A673 (cell line): Measurements from ENCODE around the gene PAPSS2. TPM values are rescaled to one million over a fixed set of nuclear protein-coding genes. Genes with fewer than 3 reads are reported as not detected.

ENCODE experiments used
- BruUV-seq: library from RNA; stranded (reverse); fragments of 400-500 nt; replicated peaks from 2 replicates; lab custom pipeline; 2021; lab: Mats Ljungman, UMichigan
- CTCF ChIA-PET: fragments of 300-600 bp; sonication (Branson Sonifier 250); formaldehyde crosslinking; loops from one replicate; lab custom pipeline; 2022; ENCODE audit warnings: antibody characterized with exemption; lab: Charles Lee
- POLR2A ChIA-PET: fragments of 300-600 bp; sonication (Branson Sonifier 250); formaldehyde crosslinking; loops from one replicate; lab custom pipeline; 2022; ENCODE audit warnings: antibody characterized with exemption; ENCODE audit not compliant: low non-redundant PET; lab: Charles Lee
- DNase-seq: peaks from one replicate; pipeline ENCODE4 v3.0.0-alpha.2; 2015; ENCODE audit warnings: low spot score
- H3K27ac ChIP-seq: fragments of 200-600 bp; sonication (generic); 2 replicates; pipeline ENCODE4 v1.5.1; 2016; ENCODE audit warnings: mixed run types, low read depth, mild to moderate bottlenecking, mixed read lengths, antibody characterized with exemption, low read length; ENCODE audit not compliant: poor library complexity, severe bottlenecking
- H3K27me3 ChIP-seq: fragments of 200-600 bp; sonication (generic); replicated peaks from 2 replicates; pipeline ENCODE4 v1.6.1; 2017; ENCODE audit warnings: mixed run types, low read depth, mild to moderate bottlenecking, mixed read lengths, antibody characterized with exemption, low read length; ENCODE audit not compliant: insufficient read depth, poor library complexity
- H3K36me3 ChIP-seq: fragments of 200-600 bp; sonication (generic); 2 replicates; pipeline ENCODE4 v1.6.1; 2016; ENCODE audit warnings: mixed run types, mild to moderate bottlenecking, mixed read lengths, antibody characterized with exemption, low read length; ENCODE audit not compliant: insufficient read depth, poor library complexity, severe bottlenecking
- H3K4me1 ChIP-seq: fragments of 200-600 bp; sonication (generic); 2 replicates; pipeline ENCODE4 v1.6.1; 2017; ENCODE audit warnings: mixed run types, mild to moderate bottlenecking, mixed read lengths, antibody characterized with exemption, low read length; ENCODE audit not compliant: insufficient read depth, poor library complexity, severe bottlenecking
- H3K4me3 ChIP-seq: fragments of 200-600 bp; sonication (generic); 2 replicates; pipeline ENCODE4 v1.5.1; 2016; ENCODE audit warnings: low read depth, mixed run types, mild to moderate bottlenecking, mixed read lengths, low read length; ENCODE audit not compliant: poor library complexity, severe bottlenecking
- H3K9me3 ChIP-seq: fragments of 200-600 bp; sonication (generic); 2 replicates; pipeline ENCODE4 v1.6.1; 2016; ENCODE audit warnings: mixed run types, low read depth, mild to moderate bottlenecking, mixed read lengths, antibody characterized with exemption, low read length; ENCODE audit not compliant: poor library complexity, severe bottlenecking
- EZH2 ChIP-seq: fragments of 200-600 bp; sonication (generic); IDR thresholded peaks from 2 replicates; pipeline ENCODE4 v1.6.1; 2017; ENCODE audit warnings: borderline replicate concordance, low read depth, mild to moderate bottlenecking, mixed read lengths, antibody characterized with exemption, low read length; ENCODE audit not compliant: poor library complexity, severe bottlenecking
- intact Hi-C: fragments of 100-400 bp; cut with micrococcal nuclease; formaldehyde crosslinking; loops from one replicate; pipeline ENCODE4 v1.10.0; 2022; ENCODE audit not compliant: unreplicated experiment
- total RNA-seq: library from RNA; stranded (reverse); gene quantifications from 2 replicates; pipeline ENCODE4 v1.2.3, GENCODE V29; 2021
- TF ChIP-seq, protein P1 (sequence below): fragments of 300-800, 200-600 bp; sonication (generic); conservative IDR thresholded peaks from 2 replicates; pipeline ENCODE4 v1.5.1; 2017; ENCODE audit warnings: low read depth, mild to moderate bottlenecking, antibody characterized with exemption, low read length, moderate library complexity, mixed read lengths

PAPSS2 gene
- total RNA-seq, 1 experiment from 2014 or later = 14.0 TPM

- H3K4me3 ChIP-seq = no peak overlapping the region
- intact Hi-C loops = loop anchor here (2.0 kb wide), 2 partner anchors 115 to 237 kb away; no protein-coding TSS in a partner anchor
- H3K27ac ChIP-seq = no peak overlapping the region
- ChIA-PET POLR2A (no interaction called here), CTCF (no interaction called here)
- H3K36me3 ChIP-seq = peaks cover 6% of the 10 kb centered on the region
- no peaks in the 10 kb centered on the region for H3K27me3 ChIP-seq
- TF ChIP-seq EZH2 = no peak
- TF ChIP-seq, protein P1, sequence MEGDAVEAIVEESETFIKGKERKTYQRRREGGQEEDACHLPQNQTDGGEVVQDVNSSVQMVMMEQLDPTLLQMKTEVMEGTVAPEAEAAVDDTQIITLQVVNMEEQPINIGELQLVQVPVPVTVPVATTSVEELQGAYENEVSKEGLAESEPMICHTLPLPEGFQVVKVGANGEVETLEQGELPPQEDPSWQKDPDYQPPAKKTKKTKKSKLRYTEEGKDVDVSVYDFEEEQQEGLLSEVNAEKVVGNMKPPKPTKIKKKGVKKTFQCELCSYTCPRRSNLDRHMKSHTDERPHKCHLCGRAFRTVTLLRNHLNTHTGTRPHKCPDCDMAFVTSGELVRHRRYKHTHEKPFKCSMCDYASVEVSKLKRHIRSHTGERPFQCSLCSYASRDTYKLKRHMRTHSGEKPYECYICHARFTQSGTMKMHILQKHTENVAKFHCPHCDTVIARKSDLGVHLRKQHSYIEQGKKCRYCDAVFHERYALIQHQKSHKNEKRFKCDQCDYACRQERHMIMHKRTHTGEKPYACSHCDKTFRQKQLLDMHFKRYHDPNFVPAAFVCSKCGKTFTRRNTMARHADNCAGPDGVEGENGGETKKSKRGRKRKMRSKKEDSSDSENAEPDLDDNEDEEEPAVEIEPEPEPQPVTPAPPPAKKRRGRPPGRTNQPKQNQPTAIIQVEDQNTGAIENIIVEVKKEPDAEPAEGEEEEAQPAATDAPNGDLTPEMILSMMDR = peak; percentile 69
- BruUV-seq = no TSS peak
- H3K4me1 ChIP-seq = peaks cover 14% of the 10 kb centered on the region
- no peaks in the 10 kb centered on the region for H3K9me3 ChIP-seq
- peak; percentile 57 for DNase-seq
Observed at GRCh38 chr10:87771871-87772500, 112.3 kb downstream of the PAPSS2 start.

DNA sequence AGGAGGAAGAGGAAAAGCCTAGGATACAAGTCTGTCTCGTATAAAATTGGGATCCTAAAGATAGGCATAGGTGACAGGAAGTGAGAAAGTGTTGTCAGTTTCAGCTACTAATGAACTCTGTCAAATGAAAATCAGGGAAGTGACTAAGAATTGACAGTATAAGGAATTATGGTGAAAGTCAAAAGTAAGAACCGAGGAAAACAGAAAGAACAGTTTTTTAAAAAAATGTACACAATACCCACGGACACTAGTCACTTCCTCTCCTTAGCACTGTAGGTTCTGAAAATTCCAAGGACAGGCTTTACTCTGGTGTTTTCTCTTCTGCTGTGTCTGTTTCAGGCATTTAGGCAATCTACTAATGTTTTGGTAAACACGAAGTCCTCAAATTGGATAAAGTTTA is 116.1 kb downstream of the PAPSS2 start:
- ChIA-PET CTCF (no interaction called here), POLR2A (no interaction called here)
- no peak overlapping the region for H3K27ac ChIP-seq
- BruUV-seq = no TSS peak
- no peaks in the 10 kb centered on the region for H3K4me1 ChIP-seq
- H3K4me3 ChIP-seq = no peak overlapping the region
- H3K36me3 ChIP-seq = peaks cover 18% of the 10 kb centered on the region
- no peaks in the 10 kb centered on the region for H3K27me3 ChIP-seq
- intact Hi-C loops = no loop called here
- no peak for DNase-seq
- TF ChIP-seq, protein P1 = no peak
- no peak for TF ChIP-seq EZH2
- H3K9me3 ChIP-seq = no peaks in the 10 kb centered on the region

DNA sequence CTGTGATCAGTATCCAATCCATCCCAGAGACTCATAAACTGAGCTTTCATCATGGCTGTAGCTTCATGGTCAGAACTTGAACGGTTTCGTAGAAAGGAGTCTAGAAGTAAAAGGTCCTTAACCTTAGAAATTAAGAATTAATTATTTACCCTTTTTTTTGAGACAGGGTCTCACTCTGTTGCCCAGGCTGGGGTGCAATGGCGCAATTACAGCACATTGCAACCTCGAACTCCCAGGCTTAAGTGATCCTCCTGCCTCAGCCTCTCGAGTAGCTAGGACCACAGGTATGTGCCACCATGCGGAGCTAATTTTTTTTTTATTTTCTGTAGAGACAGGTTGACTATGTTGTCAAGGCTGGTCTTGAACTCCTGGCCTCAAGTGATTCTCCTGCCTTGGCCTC is 116.7 kb downstream of the PAPSS2 start:
- POLR2A ChIA-PET = no interaction called here
- peaks cover 21% of the 10 kb centered on the region for H3K36me3 ChIP-seq
- BruUV-seq = no TSS peak
- H3K4me3 ChIP-seq = no peak overlapping the region
- intact Hi-C loops = no loop called here
- no peak overlapping the region for H3K27ac ChIP-seq
- no peaks in the 10 kb centered on the region for H3K27me3 ChIP-seq
- no peaks in the 10 kb centered on the region for H3K4me1 ChIP-seq
- no peaks in the 10 kb centered on the region for H3K9me3 ChIP-seq
- no peak for DNase-seq
- CTCF ChIA-PET = no interaction called here
- no peak for TF ChIP-seq EZH2
- TF ChIP-seq, protein P1 = no peak
